Measurements from ENCODE around the gene TMA7. TPM values are rescaled to one million over a fixed set of nuclear protein-coding genes. Genes with fewer than 3 reads are reported as not detected.

TMA7 gene
- total RNA-seq, 1 experiment from 2014 or later: 152 TPM

- Histone ChIP-seq H3K9me3 (ENCODE audit: low read depth, low read length, poor library complexity, severe bottlenecking) (no peaks in the 10 kb centered on the region), H3K27ac (ENCODE audit: low read depth, low read length, poor library complexity, severe bottlenecking) (no peak overlapping the region), H3K36me3 (ENCODE audit: insufficient read depth, low read length, poor library complexity, severe bottlenecking) (peaks cover 1% of the 10 kb centered on the region), H3K4me3 (ENCODE audit: low read depth, low read length, poor library complexity, severe bottlenecking) (no peak overlapping the region), H3K27me3 (replicated peaks; ENCODE audit: insufficient read depth, low read depth, low read length, poor library complexity) (no peaks in the 10 kb centered on the region), H3K4me1 (ENCODE audit: insufficient read depth, low read length, poor library complexity, severe bottlenecking) (no peaks in the 10 kb centered on the region)
- no peak for TF ChIP-seq EZH2 (IDR thresholded peaks at IDR 0.05; ENCODE audit: borderline replicate concordance, low read depth, low read length, poor library complexity, severe bottlenecking)
- TF ChIP-seq CTCF (conservative IDR thresholded peaks at IDR 0.05; ENCODE audit: low read depth, low read length): no peak
- ChIA-PET POLR2A (ENCODE audit: low non-redundant PET) (no interaction called here), CTCF (interaction anchor here (0.8 to 2.2 kb wide), 6 partner anchors 36 to 242 kb away, joined by 3 to 23 read pairs (median 8); partner anchors contain the start of gene PFKFB4)
- intact Hi-C loops (cut with micrococcal nuclease; ENCODE audit: unreplicated experiment): loop anchor here (1.0 to 5.0 kb wide), 2 partner anchors 35 to 205 kb away; no protein-coding TSS in a partner anchor
- no peak for DNase-seq (ENCODE audit: low spot score)
- BruUV-seq (replicated peaks): no TSS peak
These were observed 3.2 kb upstream of the TMA7 start for GRCh38 chr3:48436855-48437254.

- no peak overlapping the region for H3K4me3 ChIP-seq (ENCODE audit: low read depth, low read length, poor library complexity, severe bottlenecking)
- no peaks in the 10 kb centered on the region for H3K27me3 ChIP-seq (replicated peaks; ENCODE audit: insufficient read depth, low read depth, low read length, poor library complexity)
- H3K36me3 ChIP-seq (ENCODE audit: insufficient read depth, low read length, poor library complexity, severe bottlenecking): peaks cover 6% of the 10 kb centered on the region
- DNase-seq (ENCODE audit: low spot score): no peak
- CTCF ChIA-PET: no interaction called here
- POLR2A ChIA-PET (ENCODE audit: low non-redundant PET): no interaction called here
- BruUV-seq (replicated peaks): no TSS peak
- no peak for TF ChIP-seq EZH2 (IDR thresholded peaks at IDR 0.05; ENCODE audit: borderline replicate concordance, low read depth, low read length, poor library complexity, severe bottlenecking)
- TF ChIP-seq CTCF (conservative IDR thresholded peaks at IDR 0.05; ENCODE audit: low read depth, low read length): no peak
- no peaks in the 10 kb centered on the region for H3K4me1 ChIP-seq (ENCODE audit: insufficient read depth, low read length, poor library complexity, severe bottlenecking)
- no peaks in the 10 kb centered on the region for H3K9me3 ChIP-seq (ENCODE audit: low read depth, low read length, poor library complexity, severe bottlenecking)
- no peak overlapping the region for H3K27ac ChIP-seq (ENCODE audit: low read depth, low read length, poor library complexity, severe bottlenecking)
- intact Hi-C loops (cut with micrococcal nuclease; ENCODE audit: unreplicated experiment): loop anchor here (5.0 kb wide), 1 partner anchor 36 kb away; no protein-coding TSS in a partner anchor
These were observed 2.2 kb upstream of the TMA7 start for GRCh38 chr3:48437812-48438211.

GRCh38 chr3:48440590-48440958, 517 bp downstream of the TMA7 start:
- TF ChIP-seq CTCF (conservative IDR thresholded peaks at IDR 0.05; ENCODE audit: low read depth, low read length) (no peak), EZH2 (IDR thresholded peaks at IDR 0.05; ENCODE audit: borderline replicate concordance, low read depth, low read length, poor library complexity, severe bottlenecking) (no peak)
- CTCF ChIA-PET: no interaction called here
- H3K9me3 ChIP-seq (ENCODE audit: low read depth, low read length, poor library complexity, severe bottlenecking): no peaks in the 10 kb centered on the region
- peak overlapping the region; percentile 80 for H3K27ac ChIP-seq (ENCODE audit: low read depth, low read length, poor library complexity, severe bottlenecking)
- POLR2A ChIA-PET (ENCODE audit: low non-redundant PET): no interaction called here
- no peaks in the 10 kb centered on the region for H3K4me1 ChIP-seq (ENCODE audit: insufficient read depth, low read length, poor library complexity, severe bottlenecking)
- DNase-seq (ENCODE audit: low spot score): no peak
- H3K27me3 ChIP-seq (replicated peaks; ENCODE audit: insufficient read depth, low read depth, low read length, poor library complexity): no peaks in the 10 kb centered on the region
- TSS peak; percentile 75 for BruUV-seq (replicated peaks)
- peak overlapping the region; percentile 74 for H3K4me3 ChIP-seq (ENCODE audit: low read depth, low read length, poor library complexity, severe bottlenecking)
- intact Hi-C loops (cut with micrococcal nuclease; ENCODE audit: unreplicated experiment): no loop called here
- H3K36me3 ChIP-seq (ENCODE audit: insufficient read depth, low read length, poor library complexity, severe bottlenecking): peaks cover 6% of the 10 kb centered on the region
